Measurements from ENCODE around the gene IL17C.

GRCh38 chr16:88640498-88641247, 2.3 kb downstream of the IL17C start:
- no peak for TF ChIP-seq POLR2A (IDR thresholded peaks at IDR 0.05)
- TF ChIP-seq, protein P1, sequence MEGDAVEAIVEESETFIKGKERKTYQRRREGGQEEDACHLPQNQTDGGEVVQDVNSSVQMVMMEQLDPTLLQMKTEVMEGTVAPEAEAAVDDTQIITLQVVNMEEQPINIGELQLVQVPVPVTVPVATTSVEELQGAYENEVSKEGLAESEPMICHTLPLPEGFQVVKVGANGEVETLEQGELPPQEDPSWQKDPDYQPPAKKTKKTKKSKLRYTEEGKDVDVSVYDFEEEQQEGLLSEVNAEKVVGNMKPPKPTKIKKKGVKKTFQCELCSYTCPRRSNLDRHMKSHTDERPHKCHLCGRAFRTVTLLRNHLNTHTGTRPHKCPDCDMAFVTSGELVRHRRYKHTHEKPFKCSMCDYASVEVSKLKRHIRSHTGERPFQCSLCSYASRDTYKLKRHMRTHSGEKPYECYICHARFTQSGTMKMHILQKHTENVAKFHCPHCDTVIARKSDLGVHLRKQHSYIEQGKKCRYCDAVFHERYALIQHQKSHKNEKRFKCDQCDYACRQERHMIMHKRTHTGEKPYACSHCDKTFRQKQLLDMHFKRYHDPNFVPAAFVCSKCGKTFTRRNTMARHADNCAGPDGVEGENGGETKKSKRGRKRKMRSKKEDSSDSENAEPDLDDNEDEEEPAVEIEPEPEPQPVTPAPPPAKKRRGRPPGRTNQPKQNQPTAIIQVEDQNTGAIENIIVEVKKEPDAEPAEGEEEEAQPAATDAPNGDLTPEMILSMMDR (IDR thresholded peaks at IDR 0.05): no peak
